SK-N-SH (cell line): ENCODE data around the gene PRKG1. TPM values are rescaled to one million over a fixed set of nuclear protein-coding genes. Genes with fewer than 3 reads are reported as not detected.

Experiments
- CTCF ChIA-PET: fragments of 300-600, 350-600 bp; formaldehyde crosslinking; extraction: SDS; loops from one replicate; lab custom pipeline; 2021; lab: Yijun Ruan, JAX
- POLR2A ChIA-PET: fragments of 350-600 bp; sonication (Branson Sonifier 250); formaldehyde crosslinking; extraction: SDS; loops from one replicate; lab custom pipeline; 2020; ENCODE audit warnings: antibody characterized with exemption, inconsistent platforms; lab: Yijun Ruan, JAX
- DNase-seq: peaks from one replicate; pipeline ENCODE4 v3.0.0; 2012
- H2AFZ ChIP-seq: fragments of 200-600 bp; sonication (generic); 2 replicates; pipeline ENCODE4 v1.8.1; 2016; ENCODE audit warnings: antibody characterized with exemption, mild to moderate bottlenecking, low read depth
- H3F3A ChIP-seq: fragments of 200-600 bp; sonication (generic); replicated peaks from 2 replicates; pipeline ENCODE3; 2016; ENCODE audit warnings: antibody characterized with exemption, mild to moderate bottlenecking; ENCODE audit not compliant: insufficient read depth
- H3K27ac ChIP-seq, 2 experiments: fragments of 200-500 bp in 1 of 2; fragments of 200-600 bp in 1 of 2; sonication (Bioruptor generic) in 1 of 2; sonication (generic), shearing (Covaris generic) in 1 of 2; 2 replicates each; pipeline versions ENCODE4 v1.5.1 to v1.6.1; 2014 to 2016; ENCODE audit warnings: low read depth in 2 of 2, inconsistent platforms in 1 of 2, low read length in 1 of 2, mild to moderate bottlenecking in 1 of 2, mixed read lengths in 1 of 2
- H3K27me3 ChIP-seq: fragments of 200-600 bp; sonication (generic), shearing (Covaris generic); 2 replicates; pipeline ENCODE4 v1.6.1; 2016; ENCODE audit warnings: mixed run types; ENCODE audit not compliant: insufficient read depth
- H3K36me3 ChIP-seq, 2 experiments: fragments of 200-500 bp in 1 of 2; fragments of 200-600 bp in 1 of 2; sonication (Bioruptor generic) in 1 of 2; sonication (generic) in 1 of 2; replicated peaks in 1 of 2; 2 replicates each; pipeline versions ENCODE3 to v1.5.1; 2014 to 2016; ENCODE audit warnings: low read length in 1 of 2, mild to moderate bottlenecking in 1 of 2; ENCODE audit not compliant: insufficient read depth in 2 of 2, control insufficient read depth in 1 of 2
- H3K4me1 ChIP-seq, 2 experiments: fragments of 200-500 bp in 1 of 2; fragments of 200-600 bp in 1 of 2; sonication (Bioruptor generic) in 1 of 2; sonication (generic), shearing (Covaris generic) in 1 of 2; 2 replicates each; pipeline versions ENCODE4 v1.5.1 to v1.6.1; 2014 to 2016; ENCODE audit warnings: low read depth in 1 of 2, low read length in 1 of 2, mixed run types in 1 of 2; ENCODE audit not compliant: insufficient read depth in 2 of 2, control insufficient read depth in 1 of 2
- H3K4me2 ChIP-seq: fragments of 200-600 bp; sonication (generic), shearing (Covaris generic); 2 replicates; pipeline ENCODE4 v1.6.1; 2017; ENCODE audit warnings: mixed run types
- H3K4me3 ChIP-seq, 2 experiments: fragments of 200-500 bp in 1 of 2; fragments of 200-600 bp in 1 of 2; sonication (Bioruptor generic) in 1 of 2; sonication (generic), shearing (Covaris generic) in 1 of 2; 2 replicates each; pipeline versions ENCODE4 v1.5.1 to v1.8.1; 2014 to 2016; ENCODE audit warnings: low read depth in 2 of 2, inconsistent platforms in 1 of 2, low read length in 1 of 2, mild to moderate bottlenecking in 1 of 2, mixed read lengths in 1 of 2, moderate library complexity in 1 of 2
- H3K79me2 ChIP-seq: fragments of 200-600 bp; sonication (generic); 2 replicates; pipeline ENCODE4 v1.8.1; 2017; ENCODE audit warnings: mild to moderate bottlenecking; ENCODE audit not compliant: insufficient read depth
- H3K9ac ChIP-seq: fragments of 200-600 bp; sonication (generic); 2 replicates; pipeline ENCODE4 v1.6.1; 2017; ENCODE audit warnings: mixed run types
- H3K9me2 ChIP-seq: fragments of 200-600 bp; sonication (generic); 2 replicates; pipeline ENCODE4 v1.6.1; 2017; ENCODE audit warnings: mixed run types
- H3K9me3 ChIP-seq: fragments of 200-600 bp; sonication (generic); 2 replicates; pipeline ENCODE4 v1.6.1; 2017; ENCODE audit warnings: mixed run types, mild to moderate bottlenecking, moderate library complexity
- H4K20me1 ChIP-seq: fragments of 200-600 bp; sonication (generic); 2 replicates; pipeline ENCODE4 v1.6.1; 2017; ENCODE audit warnings: mild to moderate bottlenecking, mixed run types; ENCODE audit not compliant: insufficient read depth
- ELF1 ChIP-seq: IDR thresholded peaks from 2 replicates; pipeline ENCODE4 v1.4.0; 2012
- EZH2phosphoT487 ChIP-seq: fragments of 200-600 bp; sonication (generic); IDR thresholded peaks from 2 replicates; pipeline ENCODE4 v1.6.1; 2017; ENCODE audit warnings: low read depth, mixed run types, mild to moderate bottlenecking, antibody characterized with exemption, moderate library complexity, borderline replicate concordance
- FOSL2 ChIP-seq: IDR thresholded peaks from 2 replicates; pipeline ENCODE4 v1.4.0; 2012; ENCODE audit warnings: low read depth, mild to moderate bottlenecking, moderate library complexity, borderline replicate concordance
- FOXJ3 ChIP-seq: sonication (generic); formaldehyde crosslinking; IDR thresholded peaks from 2 replicates; pipeline ENCODE4 v1.5.1; 2020; ENCODE audit warnings: mild to moderate bottlenecking, missing genetic modification reagents
- FOXM1 ChIP-seq: IDR thresholded peaks from 2 replicates; pipeline ENCODE4 v1.4.0; 2012; ENCODE audit warnings: low read depth, mild to moderate bottlenecking
- GATA2 ChIP-seq: sonication (generic); formaldehyde crosslinking; IDR thresholded peaks from 2 replicates; pipeline ENCODE4 v1.5.0; 2020; ENCODE audit warnings: mild to moderate bottlenecking, missing genetic modification reagents
- JUND ChIP-seq: IDR thresholded peaks from 2 replicates; pipeline ENCODE4 v1.4.0; 2012
- MAX ChIP-seq: IDR thresholded peaks from 2 replicates; pipeline ENCODE4 v1.4.0; 2012; ENCODE audit warnings: low read depth
- MEF2A ChIP-seq: IDR thresholded peaks from 2 replicates; pipeline ENCODE4 v1.4.0; 2012; ENCODE audit warnings: low read depth, borderline replicate concordance
- NFIC ChIP-seq: IDR thresholded peaks from 2 replicates; pipeline ENCODE4 v1.4.0; 2012; ENCODE audit warnings: borderline replicate concordance
- POLR2AphosphoS5 ChIP-seq: IDR thresholded peaks from 2 replicates; pipeline ENCODE4 v1.6.1; 2012; ENCODE audit warnings: low read depth, low read length
- RAD21 ChIP-seq: IDR thresholded peaks from 2 replicates; pipeline ENCODE4 v1.6.1; 2012; ENCODE audit warnings: mild to moderate bottlenecking, low read length
- RCOR1 ChIP-seq: fragments of 150-350 bp; IDR thresholded peaks from 2 replicates; pipeline ENCODE4 v1.6.1; 2017; ENCODE audit warnings: antibody characterized with exemption, low read length
- RFX5 ChIP-seq: IDR thresholded peaks from 2 replicates; pipeline ENCODE4 v1.6.1; 2012; ENCODE audit warnings: mild to moderate bottlenecking, improper control_type of control experiment, low read length
- RXRA ChIP-seq: IDR thresholded peaks from 2 replicates; pipeline ENCODE4 v1.4.0; 2012; ENCODE audit warnings: low read depth, mild to moderate bottlenecking, borderline replicate concordance
- SIN3A ChIP-seq: IDR thresholded peaks from 2 replicates; pipeline ENCODE4 v1.6.1; 2012; ENCODE audit warnings: low read depth, mild to moderate bottlenecking, low read length, moderate library complexity, borderline replicate concordance
- SMC3 ChIP-seq: IDR thresholded peaks from 2 replicates; pipeline ENCODE4 v1.6.1; 2012; ENCODE audit warnings: low read depth, low read length, improper control_type of control experiment
- USF2 ChIP-seq: fragments of 150-350 bp; IDR thresholded peaks from 2 replicates; pipeline ENCODE4 v1.6.1; 2017; ENCODE audit warnings: antibody characterized with exemption, low read length, low read depth, borderline replicate concordance
- YY1 ChIP-seq: IDR thresholded peaks from 2 replicates; pipeline ENCODE4 v1.4.0; 2012; ENCODE audit warnings: low read depth, mild to moderate bottlenecking
- ZBTB33 ChIP-seq: IDR thresholded peaks from 2 replicates; pipeline ENCODE4 v1.4.0; 2012; ENCODE audit warnings: low read depth, borderline replicate concordance
- WGBS: methylation state at CpG from one replicate; pipeline ENCODE4 v1.1.6; 2017; ENCODE audit warnings: low lambda C conversion rate; 5-methylcytosine and 5-hydroxymethylcytosine counted together
- polyA plus RNA-seq, 3 experiments: library from polyadenylated mRNA; depleted of rRNA; stranded (reverse); fragments of >200 nt; gene quantifications; 2 replicates each; pipeline ENCODE4 v1.2.3, GENCODE V29; 2012

The PRKG1 gene
- polyA plus RNA-seq, 1 of the 3 experiments (the other 2 are of a cell fraction), result 4.1 TPM

GRCh38 chr10:51606825-51607462 is 532.7 kb downstream of the PRKG1 start:
- no peak for DNase-seq
- no peaks in the 10 kb centered on the region for H3K9me2 ChIP-seq
- H3K27ac ChIP-seq, result no peak overlapping the region
- H3K9ac ChIP-seq, result no peak overlapping the region
- TF ChIP-seq FOXJ3 (CRISPR knock-in tag), result no peak
- TF ChIP-seq, all 33 proteins: peak for 0
- no peaks in the 10 kb centered on the region for H4K20me1 ChIP-seq
- ChIA-PET POLR2A (no interaction called here), CTCF (no interaction called here)
- no peaks in the 10 kb centered on the region for H3K9me3 ChIP-seq
- no peak overlapping the region for H3K4me2 ChIP-seq
- WGBS, result 87% methylated on average over 6 of the region's 6 CpGs
- H3F3A ChIP-seq, result no peaks in the 10 kb centered on the region
- no peaks in the 10 kb centered on the region for H3K79me2 ChIP-seq
- no peaks in the 10 kb centered on the region; a peak in 1 of 4 replicates for H3K4me1 ChIP-seq
- H2AFZ ChIP-seq, result no peak overlapping the region
- H3K36me3 ChIP-seq, result no peaks in the 10 kb centered on the region
- H3K27me3 ChIP-seq, result no peaks in the 10 kb centered on the region
- H3K4me3 ChIP-seq, result no peak overlapping the region

- ChIA-PET POLR2A (no interaction called here), CTCF (no interaction called here)
- no peak for TF ChIP-seq MEF2A
- TF ChIP-seq FOXM1, result no peak
- no peak for TF ChIP-seq GATA2 (CRISPR knock-in tag)
- no peak for TF ChIP-seq JUND
- no peak for TF ChIP-seq SMC3
- no peak for TF ChIP-seq MAX
- TF ChIP-seq POLR2AphosphoS5, result no peak
- no peak for TF ChIP-seq RXRA
- no peak for TF ChIP-seq ZBTB33
- TF ChIP-seq NFIC, result no peak
- no peak for TF ChIP-seq EZH2phosphoT487
- TF ChIP-seq ELF1, result no peak
- TF ChIP-seq FOXJ3 (CRISPR knock-in tag), result no peak
- TF ChIP-seq RCOR1, result no peak
- no peak for TF ChIP-seq RFX5
- TF ChIP-seq RAD21, result no peak
- no peak for TF ChIP-seq FOSL2
- no peak for TF ChIP-seq USF2
- TF ChIP-seq YY1, result no peak
- no peak for TF ChIP-seq SIN3A
- no peak for DNase-seq
- Histone ChIP-seq H2AFZ (no peak overlapping the region), H4K20me1 (no peaks in the 10 kb centered on the region), H3K4me2 (no peak overlapping the region), H3K4me3 (no peak overlapping the region), H3K36me3 (no peaks in the 10 kb centered on the region), H3K9ac (no peak overlapping the region), H3F3A (no peaks in the 10 kb centered on the region), H3K79me2 (no peaks in the 10 kb centered on the region), H3K9me2 (no peaks in the 10 kb centered on the region), H3K9me3 (no peaks in the 10 kb centered on the region), H3K27me3 (no peaks in the 10 kb centered on the region), H3K4me1 (no peaks in the 10 kb centered on the region), H3K27ac (no peak overlapping the region)
- WGBS, result 88% methylated on average over 3 of the region's 3 CpGs
Observed at GRCh38 chr10:51607463-51607835, 533.2 kb downstream of the PRKG1 start.
